Keratinocyte (primary cell): ENCODE results near the gene PTPRN2. TPM values are rescaled to one million over a fixed set of nuclear protein-coding genes. Genes with fewer than 3 reads are reported as not detected.

Experiments used
- DNase-seq: peaks from one replicate; pipeline ENCODE4 v3.0.0-alpha.2; 2011; ENCODE audit warnings: low read depth, missing footprints, low spot score
- FAIRE-seq: peaks from 2 replicates; lab custom pipeline; 2011; peaks lifted over from hg19 to GRCh38; lab: Jason Lieb, UNC
- H2AFZ ChIP-seq: 2 replicates; pipeline ENCODE4 v1.6.0; 2012; ENCODE audit warnings: low read length, control low read depth, inconsistent platforms; ENCODE audit not compliant: control insufficient read depth
- H3K27ac ChIP-seq: 2 replicates; pipeline ENCODE4 v1.5.1; 2011; ENCODE audit warnings: low read length; ENCODE audit not compliant: control insufficient read depth, insufficient read depth
- H3K27me3 ChIP-seq: 3 replicates; pipeline ENCODE4 v1.6.0; 2011; ENCODE audit warnings: low read length; ENCODE audit not compliant: control insufficient read depth, insufficient read depth; ENCODE audit errors: extremely low read depth
- H3K36me3 ChIP-seq, 2 experiments: 2 replicates in 1 of 2; 3 replicates in 1 of 2; pipeline ENCODE4 v1.5.1; 2011; ENCODE audit warnings: low read length in 2 of 2, mild to moderate bottlenecking in 1 of 2; ENCODE audit not compliant: control insufficient read depth in 2 of 2, insufficient read depth in 2 of 2; ENCODE audit errors: extremely low read depth in 1 of 2
- H3K4me1 ChIP-seq: 3 replicates; pipeline ENCODE4 v1.5.1; 2011; ENCODE audit warnings: low read length; ENCODE audit not compliant: control insufficient read depth, insufficient read depth; ENCODE audit errors: extremely low read depth
- H3K4me2 ChIP-seq: 3 replicates; pipeline ENCODE4 v1.6.0; 2011; ENCODE audit warnings: low read depth, low read length; ENCODE audit not compliant: control insufficient read depth, insufficient read depth; ENCODE audit errors: extremely low read depth
- H3K4me3 ChIP-seq, 3 experiments: fragments of 200-600 bp in 1 of 3; sonication (generic) in 1 of 3; 2 replicates in 2 of 3; 3 replicates in 1 of 3; pipeline ENCODE4 v1.5.1; 2011 to 2016; ENCODE audit warnings: low read length in 3 of 3, mild to moderate bottlenecking in 3 of 3, control low read depth in 2 of 3, inconsistent platforms in 1 of 3, low read depth in 1 of 3, mixed read lengths in 1 of 3, mixed run types in 1 of 3, moderate library complexity in 1 of 3; ENCODE audit not compliant: control insufficient read depth in 2 of 3, insufficient read depth in 2 of 3; ENCODE audit errors: extremely low read depth in 1 of 3
- H3K79me2 ChIP-seq: 2 replicates; pipeline ENCODE4 v1.6.0; 2012; ENCODE audit warnings: low read length; ENCODE audit not compliant: control insufficient read depth, insufficient read depth
- H3K9ac ChIP-seq: 3 replicates; pipeline ENCODE4 v1.6.0; 2011; ENCODE audit warnings: low read length; ENCODE audit not compliant: control insufficient read depth, insufficient read depth; ENCODE audit errors: extremely low read depth
- H3K9me1 ChIP-seq: 3 replicates; pipeline ENCODE4 v1.6.0; 2011; ENCODE audit warnings: low read length; ENCODE audit not compliant: control insufficient read depth, insufficient read depth; ENCODE audit errors: extremely low read depth
- H3K9me3 ChIP-seq: 2 replicates; pipeline ENCODE4 v1.5.1; 2012; ENCODE audit warnings: low read depth, low read length; ENCODE audit not compliant: control insufficient read depth
- H4K20me1 ChIP-seq: 3 replicates; pipeline ENCODE4 v1.6.0; 2011; ENCODE audit warnings: low read length; ENCODE audit not compliant: control insufficient read depth, insufficient read depth; ENCODE audit errors: extremely low read depth
- CTCF ChIP-seq, 3 experiments: IDR thresholded peaks in 1 of 3; conservative IDR thresholded peaks in 1 of 3; optimal IDR thresholded peaks in 1 of 3; 2 replicates in 2 of 3; 3 replicates in 1 of 3; pipeline versions ENCODE3 to v1.5.1; 2011; ENCODE audit warnings: low read length in 3 of 3, mild to moderate bottlenecking in 3 of 3, moderate library complexity in 2 of 3, control low read depth in 1 of 3, inconsistent platforms in 1 of 3; ENCODE audit not compliant: insufficient read depth in 2 of 3; ENCODE audit errors: extremely low read depth in 1 of 3
- EZH2 ChIP-seq: IDR thresholded peaks from one replicate; pipeline ENCODE4 v1.6.1; 2012; ENCODE audit warnings: inconsistent platforms, mild to moderate bottlenecking, low read length, moderate library complexity
- dilution Hi-C: fragments of 300-500 bp; cut with MboI; formaldehyde crosslinking; loops from one replicate; pipeline ENCODE4 v1.7.0; 2020; ENCODE audit warnings: low sequenced_read_pairs; ENCODE audit not compliant: extremely low pct_ligation_motif_present
- polyA plus RNA-seq, 5 experiments: library from polyadenylated mRNA; depleted of rRNA in 3 of 5; stranded (reverse) in 3 of 5; stranded (forward) in 1 of 5; unstranded in 1 of 5; fragments of >200 nt; gene quantifications; 1 replicate in 1 of 5; 2 replicates in 3 of 5; 3 replicates in 1 of 5; pipeline versions ENCODE4 v1.2.1 to v1.2.3, GENCODE V29; 2011 to 2012; ENCODE audit warnings: missing spikeins in 2 of 5, low read depth in 1 of 5, low replicate concordance in 1 of 5

PTPRN2 gene
- polyA plus RNA-seq, 1 donor (not counting 4 experiments of a cell fraction or from before 2014, with no cell fraction given), result not detected

- Histone ChIP-seq H3K79me2 (no peaks in the 10 kb centered on the region), H3K4me1 (no peaks in the 10 kb centered on the region), H4K20me1 (no peaks in the 10 kb centered on the region), H2AFZ (no peak overlapping the region), H3K4me2 (no peak overlapping the region), H3K27ac (no peak overlapping the region), H3K9me3 (peaks cover 19% of the 10 kb centered on the region), H3K27me3 (no peaks in the 10 kb centered on the region), H3K9ac (no peak overlapping the region), H3K4me3 (no peak overlapping the region), H3K36me3 (no peaks in the 10 kb centered on the region), H3K9me1 (no peaks in the 10 kb centered on the region)
- TF ChIP-seq CTCF (optimal IDR thresholded peaks at IDR 0.05 in 1 of 3, IDR thresholded peaks at IDR 0.05 in 1 of 3, conservative IDR thresholded peaks at IDR 0.05 in 1 of 3; ENCODE audit: extremely low read depth in 1 of 3, insufficient read depth in 2 of 3, low read length in 3 of 3) (no peak), EZH2 (no peak)
- no peak for DNase-seq
- no peak for FAIRE-seq
- dilution Hi-C loops, result no loop called here
These were observed 140.9 kb downstream of the PTPRN2 start for GRCh38 chr7:158446706-158447105.

- dilution Hi-C loops, result no loop called here
- Histone ChIP-seq H4K20me1 (no peaks in the 10 kb centered on the region), H3K9me3 (peaks cover 22% of the 10 kb centered on the region), H3K27ac (no peak overlapping the region), H3K9me1 (no peaks in the 10 kb centered on the region), H3K9ac (no peak overlapping the region), H3K36me3 (no peaks in the 10 kb centered on the region), H2AFZ (no peak overlapping the region), H3K27me3 (no peaks in the 10 kb centered on the region), H3K4me2 (no peak overlapping the region), H3K79me2 (no peaks in the 10 kb centered on the region), H3K4me1 (no peaks in the 10 kb centered on the region), H3K4me3 (no peak overlapping the region)
- FAIRE-seq (no peak), DNase-seq (no peak)
- no peak for TF ChIP-seq EZH2
- no peak for TF ChIP-seq CTCF (optimal IDR thresholded peaks at IDR 0.05 in 1 of 3, IDR thresholded peaks at IDR 0.05 in 1 of 3, conservative IDR thresholded peaks at IDR 0.05 in 1 of 3; ENCODE audit: extremely low read depth in 1 of 3, insufficient read depth in 2 of 3, low read length in 3 of 3)
These were observed 141.3 kb downstream of the PTPRN2 start for GRCh38 chr7:158446281-158446680.
